ENCODE measurements around the gene IPCEF1.
"Not testable (repeated sequence)": the region's sequence is repeated elsewhere in the genome, so short reads cannot be mapped to it uniquely, and the experiment has no call there.

IPCEF1 gene

GRCh38 chr6:154222716-154223115 lies 133.9 kb downstream of the IPCEF1 start:
- Mint-ChIP-seq H3K36me3 (ENCODE audit: insufficient read depth) (peaks cover 46% of the 10 kb centered on the region), H3K4me3 (no peak overlapping the region), H3K27me3 (no peaks in the 10 kb centered on the region), H3K9me3 (no peaks in the 10 kb centered on the region), H3K4me1 (ENCODE audit: low read depth in 2 of 2) (peaks cover 30 to 58% of the 10 kb centered on the region in 2 donors), H3K27ac (peak overlapping the region; percentile 8 to 75)
- ATAC-seq (replicated peaks): no peak
- no peak for DNase-seq

- Mint-ChIP-seq H3K9me3 (no peaks in the 10 kb centered on the region), H3K4me3 (no peak overlapping the region), H3K27ac (no peak overlapping the region), H3K4me1 (ENCODE audit: low read depth in 2 of 2) (peaks cover 18 to 40% of the 10 kb centered on the region in 2 donors), H3K27me3 (no peaks in the 10 kb centered on the region), H3K36me3 (ENCODE audit: insufficient read depth) (peaks cover 49% of the 10 kb centered on the region)
- no peak for DNase-seq
- no peak for ATAC-seq (replicated peaks)
These were observed 137.4 kb downstream of the IPCEF1 start for GRCh38 chr6:154219250-154219649.

- Mint-ChIP-seq H3K4me3 (no peak overlapping the region), H3K36me3 (ENCODE audit: insufficient read depth) (peaks cover 52% of the 10 kb centered on the region), H3K27ac (no peak overlapping the region), H3K4me1 (ENCODE audit: low read depth in 2 of 2) (peaks cover 16 to 36% of the 10 kb centered on the region in 2 donors), H3K27me3 (no peaks in the 10 kb centered on the region), H3K9me3 (no peaks in the 10 kb centered on the region)
- ATAC-seq (replicated peaks) (no peak), DNase-seq (no peak)
These were observed 137.8 kb downstream of the IPCEF1 start for GRCh38 chr6:154218787-154219186.

GRCh38 chr6:154218301-154218700 lies 138.3 kb downstream of the IPCEF1 start:
- Mint-ChIP-seq H3K9me3 (no peaks in the 10 kb centered on the region), H3K4me1 (ENCODE audit: low read depth in 2 of 2) (peaks cover 14 to 34% of the 10 kb centered on the region in 2 donors), H3K27me3 (no peaks in the 10 kb centered on the region), H3K27ac (peak overlapping the region; percentile 52 to 63), H3K4me3 (no peak overlapping the region), H3K36me3 (ENCODE audit: insufficient read depth) (peaks cover 50% of the 10 kb centered on the region)
- no peak for ATAC-seq (replicated peaks)
- DNase-seq: no peak

GRCh38 chr6:154213782-154214181 lies 142.8 kb downstream of the IPCEF1 start:
- Mint-ChIP-seq H3K4me1 (ENCODE audit: low read depth in 2 of 2) (peaks cover 2 to 17% of the 10 kb centered on the region in 2 donors), H3K9me3 (no peaks in the 10 kb centered on the region), H3K27ac (no peak overlapping the region), H3K4me3 (no peak overlapping the region), H3K27me3 (no peaks in the 10 kb centered on the region), H3K36me3 (ENCODE audit: insufficient read depth) (peaks cover 49% of the 10 kb centered on the region)
- no peak for ATAC-seq (replicated peaks)
- DNase-seq: no peak

GRCh38 chr6:154210678-154211077 lies 145.9 kb downstream of the IPCEF1 start:
- no peak for ATAC-seq (replicated peaks)
- Mint-ChIP-seq H3K36me3 (ENCODE audit: insufficient read depth) (peaks cover 75% of the 10 kb centered on the region), H3K4me3 (no peak overlapping the region)

GRCh38 chr6:154209555-154209954 lies 147.0 kb downstream of the IPCEF1 start:
- Mint-ChIP-seq H3K27me3 (no peaks in the 10 kb centered on the region), H3K27ac (peak overlapping the region in 1 of 2 donors; percentile 61), H3K36me3 (ENCODE audit: insufficient read depth) (peaks cover 70% of the 10 kb centered on the region), H3K4me1 (ENCODE audit: low read depth in 2 of 2) (peaks cover 6 to 34% of the 10 kb centered on the region in 2 donors), H3K9me3 (no peaks in the 10 kb centered on the region), H3K4me3 (no peak overlapping the region)
- ATAC-seq (replicated peaks) (no peak), DNase-seq (no peak)

More at GRCh38 chr6:154210678-154211077, 145.9 kb downstream of the IPCEF1 start:
- no peak for DNase-seq
- Mint-ChIP-seq H3K27ac (no peak overlapping the region), H3K9me3 (no peaks in the 10 kb centered on the region), H3K27me3 (no peaks in the 10 kb centered on the region), H3K4me1 (ENCODE audit: low read depth in 2 of 2) (peaks cover under 1 to 28% of the 10 kb centered on the region in 2 donors)

- peaks cover 11 to 41% of the 10 kb centered on the region in 2 donors for H3K4me1 Mint-ChIP-seq (ENCODE audit: low read depth in 2 of 2)
- peak overlapping the region in 1 of 2 donors; percentile 82 for H3K27ac Mint-ChIP-seq
- no peak overlapping the region for H3K4me3 Mint-ChIP-seq
- H3K27me3 Mint-ChIP-seq: no peaks in the 10 kb centered on the region
- peaks cover 63% of the 10 kb centered on the region for H3K36me3 Mint-ChIP-seq (ENCODE audit: insufficient read depth)
- DNase-seq (no peak), ATAC-seq (replicated peaks) (no peak)
- no peaks in the 10 kb centered on the region for H3K9me3 Mint-ChIP-seq
These were observed 149.6 kb downstream of the IPCEF1 start for GRCh38 chr6:154206996-154207395.

- Mint-ChIP-seq H3K27ac (peak overlapping the region in 1 of 2 donors; percentile 82), H3K9me3 (no peaks in the 10 kb centered on the region), H3K27me3 (no peaks in the 10 kb centered on the region), H3K36me3 (ENCODE audit: insufficient read depth) (peaks cover 65% of the 10 kb centered on the region), H3K4me1 (ENCODE audit: low read depth in 2 of 2) (peaks cover 11 to 45% of the 10 kb centered on the region in 2 donors), H3K4me3 (no peak overlapping the region)
- ATAC-seq (replicated peaks) (no peak), DNase-seq (no peak)
These were observed 150.5 kb downstream of the IPCEF1 start for GRCh38 chr6:154206141-154206540.

GRCh38 chr6:154202958-154203357 lies 153.6 kb downstream of the IPCEF1 start:
- DNase-seq (no peak), ATAC-seq (replicated peaks) (no peak)
- H3K9me3 Mint-ChIP-seq: no peaks in the 10 kb centered on the region
- peaks cover 68% of the 10 kb centered on the region for H3K36me3 Mint-ChIP-seq (ENCODE audit: insufficient read depth)
- peaks cover 17 to 53% of the 10 kb centered on the region in 2 donors for H3K4me1 Mint-ChIP-seq (ENCODE audit: low read depth in 2 of 2)
- no peak overlapping the region for H3K4me3 Mint-ChIP-seq
- no peaks in the 10 kb centered on the region for H3K27me3 Mint-ChIP-seq
- peak overlapping the region in 1 of 2 donors; percentile 19 for H3K27ac Mint-ChIP-seq

GRCh38 chr6:154202339-154202738 lies 154.3 kb downstream of the IPCEF1 start:
- peaks cover 17 to 53% of the 10 kb centered on the region in 2 donors for H3K4me1 Mint-ChIP-seq (ENCODE audit: low read depth in 2 of 2)
- peak overlapping the region in 1 of 2 donors; percentile 19 for H3K27ac Mint-ChIP-seq
- H3K36me3 Mint-ChIP-seq (ENCODE audit: insufficient read depth): peaks cover 62% of the 10 kb centered on the region

GRCh38 chr6:154201688-154202087 lies 154.9 kb downstream of the IPCEF1 start:
- H3K36me3 Mint-ChIP-seq (ENCODE audit: insufficient read depth): peaks cover 55% of the 10 kb centered on the region
- DNase-seq; H3K9me3 Mint-ChIP-seq; ATAC-seq (replicated peaks); H3K27me3 Mint-ChIP-seq; H3K4me3 Mint-ChIP-seq: not testable (repeated sequence)
- peaks cover 17 to 50% of the 10 kb centered on the region in 2 donors for H3K4me1 Mint-ChIP-seq (ENCODE audit: low read depth in 2 of 2)
- peak overlapping the region; percentile 19 to 71 for H3K27ac Mint-ChIP-seq

More at GRCh38 chr6:154202339-154202738, 154.3 kb downstream of the IPCEF1 start:
- Mint-ChIP-seq H3K4me3 (no peak overlapping the region), H3K27me3 (no peaks in the 10 kb centered on the region), H3K9me3 (no peaks in the 10 kb centered on the region)
- ATAC-seq (replicated peaks): no peak
- no peak for DNase-seq

- ATAC-seq (replicated peaks) (no peak), DNase-seq (no peak)
- peak overlapping the region; percentile 58 to 86 for H3K27ac Mint-ChIP-seq
- H3K9me3 Mint-ChIP-seq: no peaks in the 10 kb centered on the region
- no peak overlapping the region for H3K4me3 Mint-ChIP-seq
- H3K27me3 Mint-ChIP-seq: no peaks in the 10 kb centered on the region
- peaks cover 56% of the 10 kb centered on the region for H3K36me3 Mint-ChIP-seq (ENCODE audit: insufficient read depth)
- H3K4me1 Mint-ChIP-seq (ENCODE audit: low read depth in 2 of 2): peaks cover 22 to 52% of the 10 kb centered on the region in 2 donors
These were observed 159.3 kb downstream of the IPCEF1 start for GRCh38 chr6:154197196-154197860.

GRCh38 chr6:154196333-154196885 lies 160.2 kb downstream of the IPCEF1 start:
- H3K4me1 Mint-ChIP-seq (ENCODE audit: low read depth in 2 of 2): peaks cover 23 to 56% of the 10 kb centered on the region in 2 donors
- no peak overlapping the region for H3K4me3 Mint-ChIP-seq
- H3K27me3 Mint-ChIP-seq: no peaks in the 10 kb centered on the region
- ATAC-seq (replicated peaks) (no peak), DNase-seq (no peak)
- peaks cover 50% of the 10 kb centered on the region for H3K36me3 Mint-ChIP-seq (ENCODE audit: insufficient read depth)
- no peaks in the 10 kb centered on the region for H3K9me3 Mint-ChIP-seq
- H3K27ac Mint-ChIP-seq: peak overlapping the region; percentile 83 to 86

Data from effector memory CD8-positive, alpha-beta T cell (primary cell).